Peyer's patch (tissue), 4 donors: ENCODE measurements around the gene MAP9.

Source experiments
- POLR2A ChIP-seq, 2 donors: fragments of 450-650 bp; IDR thresholded peaks; one replicate each; pipeline ENCODE4 v1.5.1; 2017; ENCODE audit warnings: antibody characterized with exemption in 2 of 2, mild to moderate bottlenecking in 2 of 2, moderate library complexity in 2 of 2
- TF ChIP-seq, protein P1 (sequence below), 6 experiments: fragments of 450-650 bp in 4 of 6; fragments of 200-600 bp in 2 of 6; sonication (generic) in 1 of 6; IDR thresholded peaks; one replicate each; pipeline ENCODE4 v1.5.1; 2017 to 2019; ENCODE audit warnings: antibody characterized with exemption in 6 of 6, mild to moderate bottlenecking in 3 of 6, moderate library complexity in 1 of 6

DNA sequence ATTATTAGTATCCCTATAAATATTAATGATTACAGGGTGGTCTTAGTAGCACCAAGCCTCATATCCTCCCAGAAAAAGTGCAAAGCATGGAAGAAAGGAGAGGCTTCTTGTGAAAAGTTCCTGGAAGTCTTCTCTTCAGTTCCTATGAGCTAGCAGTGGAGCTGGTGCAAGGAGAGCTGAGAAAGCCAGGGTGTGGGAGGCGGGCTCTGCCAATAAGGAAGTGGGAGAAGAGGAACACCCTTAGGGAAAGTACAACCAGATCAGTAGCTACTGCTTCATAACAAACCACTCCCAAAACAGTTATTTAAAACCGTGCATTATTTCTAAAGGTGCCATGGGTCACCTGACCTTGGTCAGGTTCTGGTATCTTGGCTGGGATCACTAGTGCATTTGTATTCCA lies 72.4 kb downstream of the MAP9 start:
- TF ChIP-seq, protein P1, sequence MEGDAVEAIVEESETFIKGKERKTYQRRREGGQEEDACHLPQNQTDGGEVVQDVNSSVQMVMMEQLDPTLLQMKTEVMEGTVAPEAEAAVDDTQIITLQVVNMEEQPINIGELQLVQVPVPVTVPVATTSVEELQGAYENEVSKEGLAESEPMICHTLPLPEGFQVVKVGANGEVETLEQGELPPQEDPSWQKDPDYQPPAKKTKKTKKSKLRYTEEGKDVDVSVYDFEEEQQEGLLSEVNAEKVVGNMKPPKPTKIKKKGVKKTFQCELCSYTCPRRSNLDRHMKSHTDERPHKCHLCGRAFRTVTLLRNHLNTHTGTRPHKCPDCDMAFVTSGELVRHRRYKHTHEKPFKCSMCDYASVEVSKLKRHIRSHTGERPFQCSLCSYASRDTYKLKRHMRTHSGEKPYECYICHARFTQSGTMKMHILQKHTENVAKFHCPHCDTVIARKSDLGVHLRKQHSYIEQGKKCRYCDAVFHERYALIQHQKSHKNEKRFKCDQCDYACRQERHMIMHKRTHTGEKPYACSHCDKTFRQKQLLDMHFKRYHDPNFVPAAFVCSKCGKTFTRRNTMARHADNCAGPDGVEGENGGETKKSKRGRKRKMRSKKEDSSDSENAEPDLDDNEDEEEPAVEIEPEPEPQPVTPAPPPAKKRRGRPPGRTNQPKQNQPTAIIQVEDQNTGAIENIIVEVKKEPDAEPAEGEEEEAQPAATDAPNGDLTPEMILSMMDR (IDR thresholded peaks at IDR 0.05), result no peak
- no peak for TF ChIP-seq POLR2A (IDR thresholded peaks at IDR 0.05)
